Stimulated activated CD4-positive, alpha-beta T cell treated with anti-CD3 and anti-CD28 coated beads, TNF-alpha, amount 100 ng/mL, for 1 hour (primary cell): ENCODE data around the gene RAB11FIP3.

Source experiments
- DNase-seq, 3 donors: peaks; one replicate each; pipeline ENCODE4 v3.0.0-alpha.2; 2020; ENCODE audit warnings: low read depth in 3 of 3, low spot score in 1 of 3

The RAB11FIP3 gene

DNA sequence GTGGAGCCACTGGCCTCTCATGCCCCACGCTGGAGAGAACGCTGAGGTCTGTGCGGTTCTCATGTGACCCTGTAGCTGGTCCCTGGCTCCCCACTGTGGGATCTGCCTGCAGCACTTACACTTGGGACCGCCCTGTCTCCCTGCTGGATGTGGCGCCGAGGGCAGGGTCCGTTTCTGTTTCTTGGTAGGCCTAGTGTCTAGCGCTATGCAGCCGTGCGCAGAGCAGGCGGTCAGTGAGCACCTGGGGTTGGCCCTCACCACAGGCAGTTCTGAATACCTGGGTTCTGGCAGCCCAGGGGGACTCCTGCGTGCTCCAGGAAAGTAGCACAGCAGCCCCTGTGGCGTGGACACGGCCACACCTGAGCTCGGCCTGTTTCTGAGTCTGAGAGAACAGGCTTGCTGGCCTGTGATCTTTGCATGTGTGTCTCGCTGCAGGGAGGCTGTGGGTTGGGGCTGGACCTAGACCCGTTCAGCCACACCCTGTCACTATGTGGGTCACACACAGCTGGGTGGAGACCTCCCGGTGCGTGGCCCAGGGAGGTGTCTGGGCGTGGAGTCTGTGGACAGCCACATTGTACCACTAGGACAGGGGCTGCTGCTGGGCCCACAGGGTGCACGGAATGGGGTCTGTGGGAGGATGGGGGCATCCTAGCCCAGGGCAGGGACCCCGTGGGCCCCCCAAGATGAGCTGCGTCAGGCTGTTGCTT is 104.8 kb downstream of the RAB11FIP3 start:
- DNase-seq: no peak

DNA sequence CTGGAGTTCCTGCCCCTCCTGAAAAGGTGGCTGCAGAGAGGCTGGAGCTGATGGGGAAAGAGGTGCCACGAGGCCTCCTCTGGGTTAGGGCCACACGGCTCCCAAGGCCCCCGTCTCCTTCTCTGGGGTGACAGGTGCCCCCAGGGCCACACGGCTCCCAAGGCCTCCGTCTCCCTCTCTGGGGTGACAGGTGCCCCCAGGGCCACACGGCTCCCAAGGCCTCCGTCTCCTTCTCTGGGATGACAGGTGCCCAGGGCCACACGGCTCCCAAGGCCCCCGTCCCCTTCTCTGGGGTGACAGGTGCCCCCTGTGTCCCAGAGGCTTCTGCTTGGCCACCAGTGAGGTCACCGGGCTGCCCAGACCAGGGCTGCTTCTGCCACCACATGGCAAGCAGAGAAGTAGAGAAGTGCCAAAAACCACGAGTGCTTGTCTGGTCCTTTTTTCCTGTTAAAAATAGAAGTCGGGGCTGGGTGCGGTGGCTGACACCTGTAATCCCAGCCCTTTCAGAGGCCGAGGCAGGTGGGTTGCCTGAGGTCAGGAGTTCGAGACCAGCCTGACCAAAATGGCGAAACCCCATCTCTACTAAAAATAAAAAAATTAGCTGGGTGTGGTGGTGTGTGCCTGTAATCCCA is 106.2 kb downstream of the RAB11FIP3 start:
- DNase-seq: no peak

DNA sequence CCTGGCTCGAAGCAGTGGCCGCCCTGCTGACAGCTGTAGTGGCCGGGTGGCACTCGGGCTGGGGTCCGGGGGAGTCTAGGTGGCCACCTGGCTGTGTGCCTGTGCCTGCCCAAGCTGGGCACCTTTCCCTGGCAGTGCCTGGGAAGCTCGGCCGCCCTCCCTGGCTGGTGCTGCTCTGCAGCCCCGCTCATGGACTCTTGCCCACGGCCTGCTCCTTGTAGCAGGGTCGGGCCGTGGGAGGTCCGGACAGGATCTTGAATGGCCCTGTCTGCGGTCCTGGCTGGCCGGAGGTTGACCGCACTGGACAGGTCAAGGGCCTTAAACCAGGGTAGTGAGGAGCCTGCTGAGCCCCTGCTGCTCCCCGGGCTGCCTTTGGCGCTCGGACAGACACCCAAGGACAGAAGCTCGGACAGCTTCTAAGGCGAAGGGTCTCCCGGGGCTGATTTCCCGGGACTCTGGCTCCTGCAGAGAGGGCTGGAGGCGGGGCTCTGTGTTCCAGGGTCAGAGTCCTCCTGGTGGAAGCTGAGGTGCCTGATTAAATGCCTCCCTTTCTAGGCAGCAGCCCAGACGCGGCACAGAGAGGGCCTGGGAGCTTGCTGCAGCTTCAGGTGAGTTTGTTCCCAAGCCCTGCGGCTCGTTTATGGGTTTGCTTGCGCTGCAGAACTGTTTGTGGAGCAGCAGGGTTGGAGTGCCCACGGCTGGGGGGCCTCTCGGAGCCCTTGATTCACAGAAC is 108.1 kb downstream of the RAB11FIP3 start:
- DNase-seq: no peak

DNA sequence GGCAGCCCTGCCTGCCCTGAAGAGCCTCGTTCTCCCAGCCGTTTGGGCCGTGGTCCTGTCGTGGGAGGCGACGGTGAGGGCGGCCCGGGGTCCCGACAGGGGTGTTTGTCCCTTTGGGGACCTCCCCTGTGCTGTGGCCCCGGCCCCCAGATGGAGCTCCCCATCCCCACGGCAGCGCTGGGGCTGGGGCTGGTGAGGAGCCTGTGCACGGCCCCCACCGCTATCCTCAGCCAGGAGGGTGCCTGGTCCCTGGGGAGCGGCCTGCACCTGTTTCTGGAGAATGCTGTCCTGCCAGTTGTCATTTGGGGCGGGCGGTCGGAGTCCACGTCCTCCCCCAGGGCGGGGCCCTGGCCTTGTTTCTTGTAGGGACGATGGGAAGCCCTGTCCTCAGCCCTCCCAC is 108.7 kb downstream of the RAB11FIP3 start:
- DNase-seq: no peak

DNA sequence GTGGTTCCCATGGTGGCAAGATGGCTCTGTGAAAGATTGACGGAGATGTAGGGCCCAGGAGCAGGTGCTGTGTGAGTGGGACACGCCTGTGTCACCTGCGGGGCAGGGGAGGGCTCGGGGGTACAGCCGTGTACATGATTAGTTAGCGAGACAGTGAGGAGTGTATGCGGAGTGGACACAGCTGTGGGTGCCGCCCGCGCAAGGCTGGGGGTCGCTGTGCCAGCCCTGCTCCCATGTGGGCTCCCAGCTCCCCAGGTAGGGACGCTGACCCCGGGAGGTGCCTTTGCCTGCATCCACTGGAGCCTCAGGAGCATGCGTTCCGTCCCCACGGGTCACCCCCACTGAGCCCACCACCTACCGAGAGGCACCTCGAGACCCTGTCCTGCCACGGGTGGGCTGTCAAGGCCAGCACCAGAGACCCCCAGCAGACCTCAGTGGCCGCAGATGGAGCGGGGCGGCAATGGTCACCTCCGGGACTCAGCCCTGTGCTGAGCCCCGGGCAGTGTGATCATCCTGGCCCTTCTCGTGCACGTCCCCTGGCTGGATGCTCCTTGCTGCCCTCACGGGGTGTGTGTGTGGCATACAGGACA is 109.5 kb downstream of the RAB11FIP3 start:
- DNase-seq: no peak

DNA sequence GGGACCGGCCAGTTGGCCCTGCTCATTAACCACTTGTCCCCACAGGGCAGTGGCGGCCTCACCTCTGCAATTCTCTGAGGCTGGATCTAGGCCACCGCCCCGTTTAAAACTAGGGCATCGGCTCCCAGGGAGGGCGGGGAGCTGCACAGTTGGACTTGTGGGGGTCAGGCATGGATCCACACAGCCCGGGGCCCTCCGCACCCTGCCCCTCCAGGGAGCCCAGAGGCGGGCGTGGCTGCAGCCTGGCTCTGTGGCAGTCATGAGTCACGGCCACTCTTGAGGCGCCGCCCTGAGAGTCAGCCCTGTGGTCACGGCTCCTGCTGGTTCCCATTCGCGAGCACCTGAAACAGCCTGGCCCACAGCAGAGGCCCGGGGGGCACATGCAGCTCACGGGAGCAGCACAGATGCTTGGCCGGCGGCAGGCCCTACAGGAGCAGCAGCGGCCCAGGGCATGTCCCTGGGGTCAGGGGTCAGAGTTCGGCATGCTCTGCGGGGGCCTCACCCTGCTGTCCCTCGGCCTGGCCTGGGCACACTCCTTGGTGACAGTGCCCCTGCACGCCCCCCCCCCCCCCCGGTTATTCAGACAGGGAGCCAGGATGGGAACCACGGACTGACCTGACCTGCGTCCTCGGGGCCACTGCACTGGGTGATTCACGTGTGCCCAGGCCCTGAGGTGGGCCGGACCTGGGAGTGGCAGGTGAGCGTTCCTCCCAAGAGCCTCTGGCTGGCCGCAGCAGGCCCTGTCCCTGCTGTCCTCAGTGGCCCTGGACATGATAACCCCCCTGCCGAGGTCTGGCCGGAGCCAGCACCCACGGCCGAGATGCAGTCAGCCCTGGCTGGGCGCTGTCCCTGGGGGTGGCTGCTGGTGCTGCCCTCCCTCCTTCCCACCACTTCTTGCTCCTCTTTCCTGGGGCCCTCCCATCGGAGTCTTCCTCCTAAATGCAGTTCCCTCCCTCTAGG is 110.3 kb downstream of the RAB11FIP3 start:
- no peak for DNase-seq

DNA sequence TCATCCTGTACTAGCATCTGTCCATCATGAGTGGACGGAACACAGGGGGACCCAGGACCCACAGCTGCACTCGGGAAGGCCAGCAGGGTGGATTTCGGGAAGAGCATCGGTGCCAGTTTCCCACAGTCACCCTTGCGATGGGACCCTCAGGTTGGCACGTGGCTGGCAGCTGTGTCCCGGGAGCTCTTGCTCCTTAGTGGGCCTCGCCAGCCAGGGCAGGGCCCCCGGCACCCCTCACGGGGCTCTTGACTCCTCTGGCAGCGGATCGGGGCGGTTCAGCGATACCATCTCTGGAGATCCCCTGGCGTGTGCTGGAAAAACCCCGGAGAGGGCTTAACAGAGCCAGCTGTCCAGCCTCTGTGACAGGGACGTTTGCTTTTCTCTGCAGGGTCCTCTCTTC is 111.3 kb downstream of the RAB11FIP3 start:
- DNase-seq: no peak

DNA sequence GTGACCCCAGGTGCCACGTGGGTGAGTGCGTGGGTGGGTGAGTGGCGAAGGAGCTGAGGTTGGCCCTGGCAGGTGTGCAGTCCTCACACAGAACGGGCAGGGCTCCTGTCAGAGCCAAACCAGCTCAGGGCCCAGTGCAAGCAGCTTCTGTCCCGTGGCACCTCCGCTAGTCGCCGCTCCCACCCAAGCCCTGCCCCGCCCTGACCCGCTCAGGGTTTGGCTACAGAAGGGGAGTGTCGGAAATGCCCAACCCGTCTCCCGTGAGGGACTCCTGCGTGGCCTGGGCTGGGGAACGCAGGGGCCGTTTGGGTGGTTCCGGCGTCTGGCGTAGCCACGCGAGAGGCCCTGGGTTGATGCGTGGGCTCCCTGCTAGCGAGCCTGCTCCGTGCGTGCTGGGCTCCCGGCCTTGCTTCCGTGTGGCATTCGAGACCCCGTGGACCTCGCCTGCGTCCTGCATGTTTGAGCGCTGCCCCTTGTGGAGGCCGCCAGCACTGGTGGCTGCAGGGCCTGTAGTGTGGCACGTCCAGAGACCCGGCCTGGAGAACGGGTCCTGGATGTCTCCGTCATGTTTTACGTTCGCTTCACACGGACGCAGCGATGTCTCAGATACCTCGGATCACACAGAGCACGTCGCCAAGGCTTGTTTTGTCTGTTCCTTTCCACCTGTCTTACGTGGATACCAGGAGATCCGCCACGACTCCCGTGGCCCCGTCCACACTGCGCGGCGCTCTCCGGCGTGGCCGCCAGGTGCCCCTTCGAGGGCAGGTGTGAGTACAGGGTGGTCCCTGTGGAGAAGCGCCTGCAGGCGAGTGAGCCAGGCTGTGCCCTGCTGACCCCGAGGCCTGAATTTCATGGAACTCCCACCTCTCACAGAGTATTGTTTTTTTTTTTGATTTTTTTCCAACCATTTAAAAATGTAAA is 112.2 kb downstream of the RAB11FIP3 start:
- DNase-seq: no peak

DNA sequence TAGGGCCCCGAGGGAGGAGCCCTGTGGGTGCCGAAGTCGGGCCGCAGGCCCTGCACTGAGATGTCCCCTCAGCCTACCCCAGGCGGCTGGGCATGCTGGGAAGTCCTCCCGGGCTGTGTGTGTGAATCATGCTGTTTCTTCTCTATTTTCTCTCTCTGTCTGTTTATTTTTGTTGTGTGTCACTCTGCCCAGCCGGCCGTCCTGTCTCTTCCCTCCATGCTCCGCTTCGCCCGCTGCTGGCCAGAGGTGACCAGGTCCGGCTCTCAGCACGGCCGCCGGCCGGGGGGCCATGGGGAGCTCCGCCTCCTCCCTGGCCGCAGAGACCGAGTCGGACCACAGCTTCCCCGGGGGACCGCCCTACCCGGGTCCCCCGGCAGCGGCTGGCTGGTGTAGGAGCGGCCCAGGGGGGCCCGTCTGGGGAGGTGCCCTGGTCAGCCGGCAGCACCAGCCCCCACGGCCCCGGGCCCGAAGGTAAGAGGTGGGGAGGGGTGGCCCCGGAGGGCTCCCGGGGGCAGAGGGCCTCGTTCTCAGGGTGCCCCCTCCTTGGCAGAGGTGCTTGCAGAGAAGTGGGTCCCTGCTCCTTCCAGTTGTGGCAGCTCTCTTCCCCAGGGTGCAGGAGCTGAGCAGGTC is 114.6 kb downstream of the RAB11FIP3 start:
- DNase-seq: no peak

DNA sequence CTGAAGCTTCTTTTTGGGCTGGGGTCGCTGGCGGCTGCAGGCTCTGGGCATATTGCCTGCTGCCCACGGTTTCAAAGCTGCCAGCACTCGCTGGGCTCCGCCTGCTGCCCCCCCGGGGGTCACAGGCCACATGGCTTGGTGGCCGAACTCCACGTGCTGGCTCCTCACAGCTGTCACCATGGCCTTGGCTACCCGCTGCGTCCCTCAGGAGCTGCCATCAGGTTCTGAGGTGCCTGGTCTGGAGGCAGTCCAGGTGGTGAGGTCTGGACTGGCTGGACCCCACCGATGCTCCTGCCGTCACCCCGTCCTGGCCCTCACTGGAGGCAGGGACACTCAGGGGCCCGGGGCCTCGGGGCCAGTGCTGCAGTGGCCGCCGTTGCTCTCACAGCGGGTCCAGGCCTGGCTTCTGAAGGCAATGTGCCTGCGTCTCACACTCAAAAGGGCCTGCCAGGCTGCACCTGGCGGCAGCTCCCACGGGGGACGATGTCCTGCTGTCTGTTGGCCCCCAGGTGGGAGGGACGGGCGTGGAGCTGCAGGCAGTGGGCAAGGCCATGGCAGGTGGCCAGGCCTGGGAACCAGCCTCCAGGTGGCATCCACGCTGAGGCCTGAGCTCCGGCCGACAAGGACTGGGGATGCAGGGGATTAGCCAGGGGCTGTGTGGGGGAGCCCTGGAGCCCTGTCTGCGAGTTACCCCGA is 115.3 kb downstream of the RAB11FIP3 start:
- no peak for DNase-seq

DNA sequence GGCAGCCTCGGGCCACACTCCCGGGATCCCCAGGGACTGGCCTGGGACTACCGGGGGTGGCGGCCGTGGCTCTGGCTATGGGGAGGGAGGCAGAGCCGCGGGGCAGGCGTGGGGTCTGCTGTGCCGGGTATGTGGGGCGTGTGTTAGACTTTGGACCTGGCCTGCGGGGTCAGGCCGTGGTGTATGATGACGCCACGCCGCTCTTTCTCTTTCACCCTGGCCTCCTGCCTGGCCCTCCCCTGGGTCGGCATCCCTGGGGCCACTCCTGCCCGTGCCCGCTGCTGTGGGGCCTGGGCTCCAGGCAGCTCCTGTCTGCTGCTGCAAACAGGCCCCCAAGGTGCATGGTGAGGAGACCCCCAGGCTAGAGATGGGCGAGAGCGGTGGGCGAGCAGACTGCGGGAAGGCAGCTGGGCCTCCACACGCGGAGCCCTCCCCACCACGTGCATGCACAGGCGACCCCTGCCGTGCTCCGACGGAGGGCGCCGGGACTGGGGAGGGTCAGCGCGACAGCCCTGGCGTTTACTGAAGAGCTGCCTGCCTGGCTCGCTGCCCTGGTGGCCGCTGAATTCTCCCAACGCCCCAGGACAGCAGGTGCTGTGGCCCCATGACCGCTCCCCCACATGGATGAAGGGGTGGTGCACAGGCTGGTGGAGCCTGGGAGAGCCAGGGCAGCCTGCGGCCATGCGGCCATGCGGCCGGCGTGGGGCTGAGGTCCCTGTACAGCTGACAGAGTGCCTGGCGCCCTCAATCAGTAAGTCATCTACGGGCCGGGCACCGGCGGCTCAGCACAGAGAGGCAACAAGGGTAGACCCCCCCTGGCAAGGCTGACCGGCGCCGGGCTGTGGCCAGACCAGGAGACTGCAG is 118.1 kb downstream of the RAB11FIP3 start:
- DNase-seq: no peak

DNA sequence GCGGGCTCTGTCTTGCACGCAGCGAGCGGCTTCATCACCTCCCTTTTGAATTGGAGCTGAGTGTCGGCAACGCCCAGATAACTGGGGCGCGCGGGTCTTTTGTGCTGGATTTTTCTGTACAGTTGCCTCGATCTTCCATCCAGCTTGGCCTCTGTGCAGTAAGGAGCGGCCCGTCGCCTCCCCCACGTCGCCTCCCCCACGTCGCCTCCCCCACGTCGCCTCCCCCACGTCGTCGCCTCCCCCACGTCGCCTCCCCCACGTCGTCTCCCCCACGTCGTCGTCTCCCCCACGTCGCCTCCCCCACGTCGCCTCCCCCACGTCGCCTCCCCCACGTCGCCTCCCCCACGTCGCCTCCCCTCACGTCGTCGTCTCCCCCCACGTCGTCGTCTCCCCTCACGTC is 119.1 kb downstream of the RAB11FIP3 start:
- DNase-seq: no peak

DNA sequence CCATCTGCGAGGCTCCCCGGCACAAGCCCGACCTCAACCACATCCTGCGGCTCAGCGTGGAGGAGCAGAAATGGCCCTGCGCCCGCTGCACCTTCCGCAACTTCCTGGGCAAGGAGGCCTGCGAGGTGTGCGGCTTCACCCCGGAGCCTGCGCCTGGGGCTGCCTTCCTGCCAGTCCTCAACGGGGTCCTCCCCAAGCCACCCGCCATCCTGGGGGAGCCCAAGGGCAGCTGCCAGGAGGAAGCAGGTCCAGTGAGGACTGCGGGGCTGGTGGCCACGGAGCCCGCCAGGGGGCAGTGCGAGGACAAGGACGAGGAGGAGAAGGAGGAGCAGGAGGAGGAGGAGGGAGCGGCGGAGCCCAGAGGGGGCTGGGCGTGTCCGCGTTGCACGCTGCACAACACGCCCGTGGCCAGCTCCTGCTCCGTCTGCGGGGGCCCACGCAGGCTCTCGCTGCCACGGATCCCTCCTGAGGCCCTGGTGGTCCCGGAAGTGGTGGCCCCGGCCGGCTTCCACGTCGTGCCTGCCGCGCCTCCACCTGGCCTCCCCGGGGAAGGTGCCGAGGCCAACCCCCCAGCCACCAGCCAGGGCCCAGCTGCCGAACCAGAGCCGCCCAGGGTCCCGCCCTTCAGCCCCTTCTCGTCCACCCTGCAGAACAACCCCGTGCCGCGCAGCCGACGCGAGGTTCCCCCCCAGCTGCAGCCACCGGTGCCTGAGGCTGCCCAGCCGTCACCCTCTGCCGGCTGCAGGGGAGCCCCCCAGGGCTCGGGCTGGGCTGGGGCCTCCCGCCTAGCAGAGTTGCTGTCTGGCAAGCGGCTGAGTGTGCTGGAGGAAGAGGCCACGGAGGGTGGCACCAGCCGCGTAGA is 121.7 kb downstream of the RAB11FIP3 start:
- peak in 1 of 3 donors; percentile 45 for DNase-seq

DNA sequence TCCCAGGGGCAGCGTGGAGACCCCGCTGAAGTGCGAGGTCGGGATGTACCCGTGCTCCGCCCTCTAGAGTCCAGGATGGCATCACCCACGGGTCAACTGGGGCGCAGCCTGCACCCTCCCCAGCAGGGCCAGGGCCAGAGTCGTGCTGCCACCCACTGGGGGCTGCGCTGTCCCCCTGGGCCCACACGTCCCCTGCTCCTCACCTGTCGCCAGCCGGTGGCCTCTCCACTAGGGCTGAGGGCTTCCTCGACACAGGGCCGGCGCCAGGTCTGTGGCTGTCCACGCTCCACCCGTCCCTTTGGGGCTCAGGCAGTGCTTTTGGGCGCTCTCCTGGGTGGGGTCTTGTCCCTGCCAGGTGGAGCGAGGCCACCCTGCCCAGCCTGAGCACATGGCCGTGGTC is 123.1 kb downstream of the RAB11FIP3 start:
- DNase-seq: no peak

DNA sequence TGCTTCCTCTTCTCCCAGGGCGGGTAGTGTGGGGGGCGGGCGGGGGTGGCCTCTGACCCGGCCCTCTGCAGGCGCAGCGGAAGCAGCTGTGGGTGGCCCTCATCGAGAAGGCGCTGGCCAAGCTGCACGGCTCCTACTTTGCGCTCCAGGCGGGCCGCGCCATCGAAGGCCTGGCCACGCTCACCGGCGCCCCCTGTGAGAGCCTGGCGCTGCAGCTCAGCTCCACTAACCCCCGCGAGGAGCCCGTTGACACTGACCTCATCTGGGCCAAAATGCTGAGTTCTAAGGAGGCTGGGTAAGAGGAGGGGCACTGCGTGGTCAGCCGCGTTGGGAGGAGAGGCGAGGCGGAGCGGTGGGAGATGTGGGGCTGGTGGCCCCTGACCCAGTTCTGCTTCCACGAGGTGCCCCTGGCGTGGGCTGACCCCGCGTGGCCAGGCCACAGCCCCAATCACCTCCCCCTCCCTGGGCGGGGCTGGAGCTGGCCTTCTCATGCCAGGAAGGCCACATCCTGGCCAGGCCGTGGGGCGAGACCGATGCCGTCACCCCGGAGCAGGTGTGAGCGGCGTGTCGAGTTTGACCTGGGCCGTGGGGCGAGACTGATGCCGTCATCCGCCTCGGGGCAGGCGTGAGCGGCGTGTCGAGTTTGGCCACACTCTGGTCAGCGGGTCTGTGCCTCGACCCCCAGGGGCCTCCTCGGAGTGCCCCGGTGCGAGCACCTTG is 124.3 kb downstream of the RAB11FIP3 start:
- no peak for DNase-seq

DNA sequence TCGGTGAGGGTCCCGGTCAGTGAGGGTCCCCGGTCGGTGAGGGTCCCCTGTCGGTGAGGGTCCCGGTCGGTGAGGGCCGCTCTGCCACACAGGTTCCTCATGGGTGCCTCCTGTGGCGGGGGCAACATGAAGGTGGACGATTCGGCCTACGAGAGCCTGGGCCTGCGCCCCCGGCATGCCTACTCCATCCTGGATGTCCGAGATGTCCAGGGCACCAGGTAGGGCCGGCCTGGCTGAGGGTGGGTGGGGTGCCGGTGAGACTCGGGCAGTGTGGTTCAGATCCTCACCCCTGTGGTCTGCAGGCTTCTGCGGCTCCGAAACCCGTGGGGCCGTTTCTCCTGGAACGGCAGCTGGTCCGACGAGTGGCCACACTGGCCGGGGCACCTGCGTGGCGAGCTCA is 125.8 kb downstream of the RAB11FIP3 start:
- no peak for DNase-seq
